Hematopoietic multipotent progenitor cell treated with erythropoietin and hydrocortisone succinate and interleukin-3 and kit ligand, for 17 days (in vitro differentiated cells): ENCODE results near the gene REN.

Experiments
- DNase-seq: peaks from one replicate; pipeline ENCODE4 v3.0.0-alpha.2; 2015; ENCODE audit warnings: low spot score

The REN gene

GRCh38 chr1:204166219-204166618 is at the start of gene REN:
REN (minus strand) TSS chr1:204166337; CDS start chr1:204166293, 44 bp downstream.
- DNase-seq = no peak

GRCh38 chr1:204213668-204214662 is 47.8 kb upstream of the REN start, which contains the start of gene GOLT1A:
GOLT1A (minus strand) TSS chr1:204213988; CDS start chr1:204213906, 82 bp downstream.
- no peak for DNase-seq

- DNase-seq = no peak
Observed at GRCh38 chr1:204212715-204213114, 46.6 kb upstream of the REN start.

GRCh38 chr1:204211046-204211445 is 44.9 kb upstream of the REN start:
- DNase-seq = no peak

GRCh38 chr1:204207136-204207616 is 41.0 kb upstream of the REN start:
- peak; percentile 37 for DNase-seq

- no peak for DNase-seq
Observed at GRCh38 chr1:204206121-204206520, 40.0 kb upstream of the REN start.

GRCh38 chr1:204205486-204205885 is 39.3 kb upstream of the REN start:
- DNase-seq = no peak

GRCh38 chr1:204204944-204205343 is 38.8 kb upstream of the REN start:
- no peak for DNase-seq

GRCh38 chr1:204203206-204203767 is 37.1 kb upstream of the REN start:
- DNase-seq = no peak

GRCh38 chr1:204202481-204202880 is 36.3 kb upstream of the REN start:
- DNase-seq = no peak

- no peak for DNase-seq
Observed at GRCh38 chr1:204201348-204202040, 35.4 kb upstream of the REN start.

- DNase-seq = no peak
Observed at GRCh38 chr1:204199579-204199978, 33.4 kb upstream of the REN start.

- DNase-seq = no peak
Observed at GRCh38 chr1:204198348-204199340, 32.5 kb upstream of the REN start.

GRCh38 chr1:204197068-204197467 is 30.9 kb upstream of the REN start:
- no peak for DNase-seq

- DNase-seq = no peak
Observed at GRCh38 chr1:204196068-204196795, 30.1 kb upstream of the REN start, which contains the start of gene KISS1. KISS1 (minus strand) TSS chr1:204196491; CDS start chr1:204192876, 3,615 bp downstream.

- no peak for DNase-seq
Observed at GRCh38 chr1:204194771-204195170, 28.6 kb upstream of the REN start.

- DNase-seq = no peak
Observed at GRCh38 chr1:204194080-204194479, 27.9 kb upstream of the REN start.

- no peak for DNase-seq
Observed at GRCh38 chr1:204192589-204193352, 26.6 kb upstream of the REN start.

- no peak for DNase-seq
Observed at GRCh38 chr1:204192046-204192445, 25.9 kb upstream of the REN start.

- DNase-seq = no peak
Observed at GRCh38 chr1:204191456-204191855, 25.3 kb upstream of the REN start.
